Measurements from ENCODE around the gene CRYL1. TPM values are rescaled to one million over a fixed set of nuclear protein-coding genes. Genes with fewer than 3 reads are reported as not detected.
A peak's percentile ranks its signal among the peaks of the same experiment; 100 is the strongest.

The CRYL1 gene
- total and polyA plus RNA-seq, 2 of the 13 experiments (the other 11 are each of a cell fraction or from before 2014, with no cell fraction given): 57.2 to 115 TPM

DNA sequence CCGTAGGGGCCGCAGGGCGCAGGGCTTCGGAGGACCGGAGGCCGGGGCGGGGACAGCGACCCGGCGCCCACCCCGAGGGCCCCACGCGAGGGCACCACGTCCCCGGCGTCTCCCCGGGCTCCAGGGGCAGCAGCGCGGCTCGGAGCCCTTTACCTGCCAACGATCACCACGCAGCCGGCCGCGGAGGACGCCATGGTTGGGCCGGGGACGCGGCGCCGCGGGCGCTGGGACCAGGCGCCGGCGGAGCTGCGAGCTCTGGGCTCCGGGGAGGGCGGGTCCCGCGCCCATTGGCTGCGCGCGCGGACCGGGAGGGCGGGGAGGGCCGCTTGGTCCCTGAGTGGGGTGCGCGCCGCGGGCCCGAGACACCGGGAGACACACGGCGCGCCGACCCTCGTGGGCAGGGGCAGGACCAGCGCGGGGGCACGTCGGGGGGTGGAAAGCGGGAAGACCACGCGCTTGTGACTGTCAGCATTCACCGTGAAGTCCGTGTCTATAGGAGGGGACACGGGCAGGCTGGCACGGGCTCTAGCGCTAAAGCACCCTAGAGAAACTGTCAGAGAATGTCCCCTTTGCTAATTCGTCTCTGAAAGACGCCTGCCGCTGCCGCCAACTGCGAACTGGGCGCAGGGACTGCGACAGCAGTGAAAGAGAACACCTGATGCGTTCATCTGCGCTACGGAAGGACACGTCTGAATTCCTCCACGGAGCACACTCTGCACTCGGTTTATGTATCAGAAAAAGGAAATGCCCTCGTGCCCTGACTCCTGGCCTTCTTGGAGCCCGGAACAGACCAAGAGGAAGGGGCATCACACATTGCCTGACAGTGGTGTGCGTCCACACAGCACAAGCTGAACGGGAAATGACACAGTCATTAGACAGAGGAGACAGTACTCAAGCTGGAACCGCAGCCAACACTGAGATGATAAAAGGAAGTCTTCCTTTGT, at the start of gene CRYL1 (continued):
- TF ChIP-seq STAG1 (CRISPR knock-in tag; IDR thresholded peaks at IDR 0.05): peak; percentile 11; the same call in 1 of the 2 replicates
- no peak for TF ChIP-seq ZNF10 (CRISPR knock-in tag; IDR thresholded peaks at IDR 0.05; ENCODE audit: borderline replicate concordance, low read depth)
- TF ChIP-seq, protein P1, sequence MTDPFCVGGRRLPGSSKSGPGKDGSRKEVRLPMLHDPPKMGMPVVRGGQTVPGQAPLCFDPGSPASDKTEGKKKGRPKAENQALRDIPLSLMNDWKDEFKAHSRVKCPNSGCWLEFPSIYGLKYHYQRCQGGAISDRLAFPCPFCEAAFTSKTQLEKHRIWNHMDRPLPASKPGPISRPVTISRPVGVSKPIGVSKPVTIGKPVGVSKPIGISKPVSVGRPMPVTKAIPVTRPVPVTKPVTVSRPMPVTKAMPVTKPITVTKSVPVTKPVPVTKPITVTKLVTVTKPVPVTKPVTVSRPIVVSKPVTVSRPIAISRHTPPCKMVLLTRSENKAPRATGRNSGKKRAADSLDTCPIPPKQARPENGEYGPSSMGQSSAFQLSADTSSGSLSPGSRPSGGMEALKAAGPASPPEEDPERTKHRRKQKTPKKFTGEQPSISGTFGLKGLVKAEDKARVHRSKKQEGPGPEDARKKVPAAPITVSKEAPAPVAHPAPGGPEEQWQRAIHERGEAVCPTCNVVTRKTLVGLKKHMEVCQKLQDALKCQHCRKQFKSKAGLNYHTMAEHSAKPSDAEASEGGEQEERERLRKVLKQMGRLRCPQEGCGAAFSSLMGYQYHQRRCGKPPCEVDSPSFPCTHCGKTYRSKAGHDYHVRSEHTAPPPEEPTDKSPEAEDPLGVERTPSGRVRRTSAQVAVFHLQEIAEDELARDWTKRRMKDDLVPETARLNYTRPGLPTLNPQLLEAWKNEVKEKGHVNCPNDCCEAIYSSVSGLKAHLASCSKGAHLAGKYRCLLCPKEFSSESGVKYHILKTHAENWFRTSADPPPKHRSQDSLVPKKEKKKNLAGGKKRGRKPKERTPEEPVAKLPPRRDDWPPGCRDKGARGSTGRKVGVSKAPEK (CRISPR knock-in tag; IDR thresholded peaks at IDR 0.05; ENCODE audit: borderline replicate concordance): no peak
- TF ChIP-seq ZNF552 (CRISPR knock-in tag; IDR thresholded peaks at IDR 0.05; ENCODE audit: borderline replicate concordance): no peak
- no peak for TF ChIP-seq NR3C1 (CRISPR knock-in tag; IDR thresholded peaks at IDR 0.05)
- TF ChIP-seq, protein P2, sequence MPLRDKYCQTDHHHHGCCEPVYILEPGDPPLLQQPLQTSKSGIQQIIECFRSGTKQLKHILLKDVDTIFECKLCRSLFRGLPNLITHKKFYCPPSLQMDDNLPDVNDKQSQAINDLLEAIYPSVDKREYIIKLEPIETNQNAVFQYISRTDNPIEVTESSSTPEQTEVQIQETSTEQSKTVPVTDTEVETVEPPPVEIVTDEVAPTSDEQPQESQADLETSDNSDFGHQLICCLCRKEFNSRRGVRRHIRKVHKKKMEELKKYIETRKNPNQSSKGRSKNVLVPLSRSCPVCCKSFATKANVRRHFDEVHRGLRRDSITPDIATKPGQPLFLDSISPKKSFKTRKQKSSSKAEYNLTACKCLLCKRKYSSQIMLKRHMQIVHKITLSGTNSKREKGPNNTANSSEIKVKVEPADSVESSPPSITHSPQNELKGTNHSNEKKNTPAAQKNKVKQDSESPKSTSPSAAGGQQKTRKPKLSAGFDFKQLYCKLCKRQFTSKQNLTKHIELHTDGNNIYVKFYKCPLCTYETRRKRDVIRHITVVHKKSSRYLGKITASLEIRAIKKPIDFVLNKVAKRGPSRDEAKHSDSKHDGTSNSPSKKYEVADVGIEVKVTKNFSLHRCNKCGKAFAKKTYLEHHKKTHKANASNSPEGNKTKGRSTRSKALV (CRISPR knock-in tag; IDR thresholded peaks at IDR 0.05): peak; percentile 88
- TF ChIP-seq, protein P3, sequence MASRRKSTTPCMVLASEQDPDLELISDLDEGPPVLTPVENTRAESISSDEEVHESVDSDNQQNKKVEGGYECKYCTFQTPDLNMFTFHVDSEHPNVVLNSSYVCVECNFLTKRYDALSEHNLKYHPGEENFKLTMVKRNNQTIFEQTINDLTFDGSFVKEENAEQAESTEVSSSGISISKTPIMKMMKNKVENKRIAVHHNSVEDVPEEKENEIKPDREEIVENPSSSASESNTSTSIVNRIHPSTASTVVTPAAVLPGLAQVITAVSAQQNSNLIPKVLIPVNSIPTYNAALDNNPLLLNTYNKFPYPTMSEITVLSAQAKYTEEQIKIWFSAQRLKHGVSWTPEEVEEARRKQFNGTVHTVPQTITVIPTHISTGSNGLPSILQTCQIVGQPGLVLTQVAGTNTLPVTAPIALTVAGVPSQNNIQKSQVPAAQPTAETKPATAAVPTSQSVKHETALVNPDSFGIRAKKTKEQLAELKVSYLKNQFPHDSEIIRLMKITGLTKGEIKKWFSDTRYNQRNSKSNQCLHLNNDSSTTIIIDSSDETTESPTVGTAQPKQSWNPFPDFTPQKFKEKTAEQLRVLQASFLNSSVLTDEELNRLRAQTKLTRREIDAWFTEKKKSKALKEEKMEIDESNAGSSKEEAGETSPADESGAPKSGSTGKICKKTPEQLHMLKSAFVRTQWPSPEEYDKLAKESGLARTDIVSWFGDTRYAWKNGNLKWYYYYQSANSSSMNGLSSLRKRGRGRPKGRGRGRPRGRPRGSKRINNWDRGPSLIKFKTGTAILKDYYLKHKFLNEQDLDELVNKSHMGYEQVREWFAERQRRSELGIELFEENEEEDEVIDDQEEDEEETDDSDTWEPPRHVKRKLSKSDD (CRISPR knock-in tag; IDR thresholded peaks at IDR 0.05; ENCODE audit: low read depth): no peak
- TF ChIP-seq ATRX (CRISPR knock-in tag; IDR thresholded peaks at IDR 0.05; ENCODE audit: borderline replicate concordance): no peak
- peak; percentile 51; the same call in 1 of the 2 replicates for TF ChIP-seq ZNF776 (CRISPR knock-in tag; IDR thresholded peaks at IDR 0.05)
- TF ChIP-seq STAT5B (CRISPR knock-in tag; IDR thresholded peaks at IDR 0.05): no peak
- no peak for TF ChIP-seq ZNF383 (CRISPR knock-in tag; IDR thresholded peaks at IDR 0.05; ENCODE audit: borderline replicate concordance)
- no peak for TF ChIP-seq ZNF101 (CRISPR knock-in tag; IDR thresholded peaks at IDR 0.05; ENCODE audit: borderline replicate concordance, low read depth)
- TF ChIP-seq RNF2 (conservative IDR thresholded peaks at IDR 0.05; ENCODE audit: low read depth): peak; percentile 58; the same call in 1 of the 2 replicates
- TF ChIP-seq MTA3 (CRISPR knock-in tag; IDR thresholded peaks at IDR 0.05): no peak
- TF ChIP-seq, protein P4, sequence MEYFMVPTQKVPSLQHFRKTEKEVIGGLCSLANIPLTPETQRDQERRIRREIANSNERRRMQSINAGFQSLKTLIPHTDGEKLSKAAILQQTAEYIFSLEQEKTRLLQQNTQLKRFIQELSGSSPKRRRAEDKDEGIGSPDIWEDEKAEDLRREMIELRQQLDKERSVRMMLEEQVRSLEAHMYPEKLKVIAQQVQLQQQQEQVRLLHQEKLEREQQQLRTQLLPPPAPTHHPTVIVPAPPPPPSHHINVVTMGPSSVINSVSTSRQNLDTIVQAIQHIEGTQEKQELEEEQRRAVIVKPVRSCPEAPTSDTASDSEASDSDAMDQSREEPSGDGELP (IDR thresholded peaks at IDR 0.05; ENCODE audit: borderline replicate concordance, low read depth): peak; percentile 20; the same call in 1 of the 2 replicates
- 0 out of 2 replicates have a peak, but pooled peaks have one; percentile 22 for TF ChIP-seq ZNF7 (CRISPR knock-in tag; IDR thresholded peaks at IDR 0.05)
- no peak for TF ChIP-seq MATR3 (CRISPR knock-in tag; IDR thresholded peaks at IDR 0.05)
- TF ChIP-seq PHF8 (CRISPR knock-in tag; IDR thresholded peaks at IDR 0.05): peak; percentile 66; the same call in 1 of the 2 replicates
- 0 out of 2 replicates have a peak, but pooled peaks have one; percentile 17 for TF ChIP-seq BCL6 (CRISPR knock-in tag; IDR thresholded peaks at IDR 0.05)
- TF ChIP-seq ATF7 (IDR thresholded peaks at IDR 0.05): no peak
- no peak for TF ChIP-seq ATF7 (CRISPR knock-in tag; IDR thresholded peaks at IDR 0.05)

Data from HepG2 (cell line).